K562 treated with DMSO at 1 percent for 4 hours (cell line): Measurements from ENCODE around the gene HSPA13. TPM values are rescaled to one million over a fixed set of nuclear protein-coding genes. Genes with fewer than 3 reads are reported as not detected.

Experiments used
- total RNA-seq: library from RNA; unstranded; fragments of 300-600 nt; gene quantifications from 2 replicates; pipeline ENCODE4 v1.2.3, GENCODE V29; 2022; ENCODE audit not compliant: insufficient read depth

The HSPA13 gene
- total RNA-seq, result 24.7 and 27.7 TPM in 2 replicates

GRCh38 chr21:14382835-14383595 lies at the start of gene HSPA13:
HSPA13 (minus strand) TSS chr21:14383146; CDS start chr21:14383119, 27 bp downstream.

Other genes with a start within 250 kb of the HSPA13 start
- gene LIPI, start 172.2 kb downstream of the HSPA13 start, total RNA-seq, result not detected in 2 replicates
- 1.8 and 3.5 TPM in 2 replicates for gene RBM11, start 167.0 kb downstream of the HSPA13 start, total RNA-seq
- 22.1 and 27.8 TPM in 2 replicates for gene SAMSN1, start 163.2 kb upstream of the HSPA13 start, total RNA-seq